Lung (tissue), 12 donors: ENCODE data around the gene RABGAP1L. TPM values are rescaled to one million over a fixed set of nuclear protein-coding genes. Genes with fewer than 3 reads are reported as not detected.

Experiments
- ATAC-seq: fragments of 200-7000 bp; cut with Tn5 transposase; one replicate; pipeline ENCODE4 v1.9.1; 2020; ENCODE audit warnings: moderate number of reproducible peaks; ENCODE audit not compliant: insufficient read depth, low FRiP score
- DNase-seq, 3 donors: peaks; one replicate each; pipeline ENCODE4 v3.0.0-alpha.2; 2013 to 2017
- H3K27ac ChIP-seq, 2 donors: one replicate each; pipeline ENCODE4 v1.5.1; 2013; ENCODE audit warnings: mild to moderate bottlenecking in 2 of 2, moderate library complexity in 2 of 2, control low read depth in 1 of 2, inconsistent platforms in 1 of 2, low read depth in 1 of 2, low read length in 1 of 2
- H3K27me3 ChIP-seq, 3 donors: one replicate each; pipeline ENCODE4 v1.5.1; 2013; ENCODE audit warnings: low read length in 2 of 3; ENCODE audit not compliant: control insufficient read depth in 3 of 3, insufficient read depth in 3 of 3
- H3K36me3 ChIP-seq, 4 donors: one replicate each; pipeline ENCODE4 v1.5.1; 2013; ENCODE audit warnings: low read length in 4 of 4, mild to moderate bottlenecking in 1 of 4, moderate library complexity in 1 of 4; ENCODE audit not compliant: control insufficient read depth in 4 of 4, insufficient read depth in 4 of 4
- H3K4me1 ChIP-seq, 5 donors: one replicate each; pipeline ENCODE4 v1.5.1; 2013; ENCODE audit warnings: low read length in 5 of 5, mild to moderate bottlenecking in 2 of 5, moderate library complexity in 1 of 5; ENCODE audit not compliant: control insufficient read depth in 5 of 5, insufficient read depth in 5 of 5
- H3K4me3 ChIP-seq: one replicate; pipeline ENCODE4 v1.5.1; 2013; ENCODE audit warnings: mild to moderate bottlenecking, control low read depth, moderate library complexity
- H3K9ac ChIP-seq, 2 donors: one replicate each; pipeline ENCODE4 v1.5.1; 2013; ENCODE audit warnings: low read length in 2 of 2, control low read depth in 1 of 2; ENCODE audit not compliant: insufficient read depth in 1 of 2
- H3K9me3 ChIP-seq, 4 donors: one replicate each; pipeline ENCODE4 v1.5.1; 2013; ENCODE audit warnings: low read length in 3 of 4, mild to moderate bottlenecking in 1 of 4, moderate library complexity in 1 of 4; ENCODE audit not compliant: control insufficient read depth in 4 of 4, insufficient read depth in 3 of 4
- WGBS, 2 donors: extraction: QIAGEN DNeasy Blood & Tissue Kit; methylation state at CpG; one replicate each; pipeline ENCODE4 v1.1.7; 2013; 5-methylcytosine and 5-hydroxymethylcytosine counted together
- polyA plus RNA-seq, 2 donors: library from polyadenylated mRNA; stranded (reverse); fragments of 200-250 nt; gene quantifications; one replicate each; pipeline ENCODE4 v1.2.1, GENCODE V29; 2013
- total RNA-seq, 2 donors: library from RNA; depleted of rRNA in 1 of 2; stranded (reverse); fragments of >200 nt in 1 of 2; gene quantifications; one replicate each; pipeline ENCODE4 v1.2.1, GENCODE V29; 2014 to 2021
- TF ChIP-seq, protein P1 (sequence below): IDR thresholded peaks from 2 replicates; pipeline ENCODE4 v1.5.1; 2012; ENCODE audit warnings: mild to moderate bottlenecking; ENCODE audit errors: control extremely low read depth, extremely low read depth
- donor health status: control.
- donor health status: control.
- donor health status: Bipolar disorder and iron deficiency.
- donor health status: healthy.
- donor health status: DM: yes; HTN: yes; CAD: no.

RABGAP1L gene
- total and polyA plus RNA-seq, 4 donors, result 16.0 to 123 (median 44.5) TPM

DNA sequence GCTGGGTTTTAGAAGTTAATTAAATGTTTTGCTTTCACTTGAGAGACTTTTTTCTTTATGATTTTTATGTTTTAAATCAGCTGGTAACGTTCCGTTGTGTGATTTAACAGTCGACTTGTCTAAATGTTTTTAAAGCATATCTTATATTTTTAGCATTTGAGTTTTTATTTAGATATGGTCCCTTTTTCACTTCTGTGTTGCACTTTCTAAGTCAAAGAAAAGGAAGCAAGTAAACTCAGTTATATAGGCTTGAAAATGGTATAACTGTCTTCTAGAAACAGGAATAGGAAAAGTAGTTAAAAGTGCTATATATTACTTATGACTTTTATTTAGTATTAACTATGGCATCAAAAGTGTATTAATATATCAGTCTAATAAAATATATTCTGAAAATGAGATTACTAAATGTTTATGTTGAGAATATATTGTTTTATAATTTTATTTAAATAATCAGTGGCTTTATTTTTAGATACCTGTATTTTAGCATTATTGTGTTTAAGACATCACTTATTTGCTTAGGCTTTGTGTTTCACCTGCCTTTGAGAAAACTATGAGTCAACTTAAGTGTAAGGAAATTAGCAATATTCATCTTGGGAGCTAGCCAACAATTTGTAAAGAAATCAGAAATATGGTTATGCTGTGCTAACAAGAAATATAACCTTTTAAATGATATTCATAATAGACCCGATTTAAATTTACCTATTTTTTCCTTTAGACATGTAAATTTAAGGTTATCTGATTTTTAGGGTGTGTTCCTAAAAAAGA lies 60.5 kb downstream of the RABGAP1L start:
- TF ChIP-seq, protein P1, sequence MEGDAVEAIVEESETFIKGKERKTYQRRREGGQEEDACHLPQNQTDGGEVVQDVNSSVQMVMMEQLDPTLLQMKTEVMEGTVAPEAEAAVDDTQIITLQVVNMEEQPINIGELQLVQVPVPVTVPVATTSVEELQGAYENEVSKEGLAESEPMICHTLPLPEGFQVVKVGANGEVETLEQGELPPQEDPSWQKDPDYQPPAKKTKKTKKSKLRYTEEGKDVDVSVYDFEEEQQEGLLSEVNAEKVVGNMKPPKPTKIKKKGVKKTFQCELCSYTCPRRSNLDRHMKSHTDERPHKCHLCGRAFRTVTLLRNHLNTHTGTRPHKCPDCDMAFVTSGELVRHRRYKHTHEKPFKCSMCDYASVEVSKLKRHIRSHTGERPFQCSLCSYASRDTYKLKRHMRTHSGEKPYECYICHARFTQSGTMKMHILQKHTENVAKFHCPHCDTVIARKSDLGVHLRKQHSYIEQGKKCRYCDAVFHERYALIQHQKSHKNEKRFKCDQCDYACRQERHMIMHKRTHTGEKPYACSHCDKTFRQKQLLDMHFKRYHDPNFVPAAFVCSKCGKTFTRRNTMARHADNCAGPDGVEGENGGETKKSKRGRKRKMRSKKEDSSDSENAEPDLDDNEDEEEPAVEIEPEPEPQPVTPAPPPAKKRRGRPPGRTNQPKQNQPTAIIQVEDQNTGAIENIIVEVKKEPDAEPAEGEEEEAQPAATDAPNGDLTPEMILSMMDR, result no peak
- H3K9me3 ChIP-seq, result no peaks in the 10 kb centered on the region
- DNase-seq (no peak), ATAC-seq (no peak)
- H3K9ac ChIP-seq, result no peak overlapping the region
- H3K27me3 ChIP-seq, result no peaks in the 10 kb centered on the region
- 89 to 91% methylated on average over 4 of the region's 4 CpGs for WGBS, 2 donors
- H3K27ac ChIP-seq, result no peak overlapping the region
- H3K4me1 ChIP-seq, result peaks cover 0 to 2% (median 0%) of the 10 kb centered on the region in 5 donors
- H3K4me3 ChIP-seq, result no peak overlapping the region
- peaks cover 0 to 8% (median 3%) of the 10 kb centered on the region in 4 donors for H3K36me3 ChIP-seq

- Histone ChIP-seq H3K36me3 (peaks cover 0 to 8% (median 3%) of the 10 kb centered on the region in 4 donors), H3K9ac (no peak overlapping the region), H3K27ac (no peak overlapping the region), H3K4me3 (no peak overlapping the region), H3K9me3 (no peaks in the 10 kb centered on the region), H3K27me3 (no peaks in the 10 kb centered on the region), H3K4me1 (peaks cover 0 to 2% (median 0%) of the 10 kb centered on the region in 5 donors)
- no peak for ATAC-seq
- DNase-seq, result no peak
- WGBS, 2 donors, result 96 to 97% methylated on average over 2 of the region's 2 CpGs
- TF ChIP-seq, protein P1, result no peak
These were observed 62.4 kb downstream of the RABGAP1L start for GRCh38 chr1:174221681-174222080.

- H3K9me3 ChIP-seq, result no peaks in the 10 kb centered on the region
- H3K9ac ChIP-seq, result no peak overlapping the region
- DNase-seq (no peak), ATAC-seq (no peak)
- H3K36me3 ChIP-seq, result peaks cover 0 to 8% (median 3%) of the 10 kb centered on the region in 4 donors
- 96 to 97% methylated on average over 4 of the region's 4 CpGs for WGBS, 2 donors
- no peak overlapping the region for H3K4me3 ChIP-seq
- H3K4me1 ChIP-seq, result no peaks in the 10 kb centered on the region
- TF ChIP-seq, protein P1, result no peak
- no peaks in the 10 kb centered on the region for H3K27me3 ChIP-seq
- H3K27ac ChIP-seq, result no peak overlapping the region
These were observed 63.0 kb downstream of the RABGAP1L start for GRCh38 chr1:174222166-174222949.
